DOHH2 (cell line): ENCODE results near the gene DENND6A.
"Not testable (repeated sequence)": the region's sequence is repeated elsewhere in the genome, so short reads cannot be mapped to it uniquely, and the experiment has no call there.

Experiments used
- H3F3A ChIP-seq: fragments of 200-600 bp; sonication (generic), shearing (Covaris generic); 2 replicates; pipeline ENCODE4 v1.6.0; 2016; ENCODE audit warnings: antibody characterized with exemption, mild to moderate bottlenecking; ENCODE audit not compliant: control insufficient read depth, insufficient read depth
- H3K27ac ChIP-seq: fragments of 200-600 bp; sonication (generic); 2 replicates; pipeline ENCODE4 v1.5.1; 2014; ENCODE audit warnings: low read depth, mild to moderate bottlenecking, low read length, moderate library complexity
- H3K27me3 ChIP-seq: fragments of 200-600 bp; sonication (generic); 2 replicates; pipeline ENCODE4 v1.6.1; 2014; ENCODE audit warnings: mild to moderate bottlenecking, low read length, mixed read lengths; ENCODE audit not compliant: control insufficient read depth
- H3K36me3 ChIP-seq: fragments of 200-600 bp; sonication (generic); 2 replicates; pipeline ENCODE4 v1.6.1; 2014; ENCODE audit warnings: mild to moderate bottlenecking, low read length, moderate library complexity, mixed read lengths; ENCODE audit not compliant: control insufficient read depth
- H3K4me1 ChIP-seq: fragments of 200-600 bp; sonication (generic); 2 replicates; pipeline ENCODE4 v1.6.1; 2014; ENCODE audit warnings: mild to moderate bottlenecking, low read length, mixed read lengths; ENCODE audit not compliant: control insufficient read depth
- H3K4me2 ChIP-seq: fragments of 200-600 bp; sonication (generic); 2 replicates; pipeline ENCODE4 v1.6.0; 2014; ENCODE audit warnings: mild to moderate bottlenecking, low read length, moderate library complexity
- H3K4me3 ChIP-seq: fragments of 200-600 bp; sonication (generic); 2 replicates; pipeline ENCODE4 v1.5.1; 2014; ENCODE audit warnings: mild to moderate bottlenecking, low read length, mixed read lengths
- H3K79me2 ChIP-seq: fragments of 200-600 bp; sonication (generic); 2 replicates; pipeline ENCODE4 v1.6.1; 2014; ENCODE audit warnings: mild to moderate bottlenecking, low read length, mixed read lengths; ENCODE audit not compliant: control insufficient read depth
- H3K9me2 ChIP-seq: fragments of 200-600 bp; sonication (generic); replicated peaks from 2 replicates; pipeline ENCODE4 v1.6.1; 2014; ENCODE audit warnings: mild to moderate bottlenecking, low read length, mixed read lengths; ENCODE audit not compliant: control insufficient read depth
- H3K9me3 ChIP-seq: fragments of 200-600 bp; sonication (generic); 2 replicates; pipeline ENCODE4 v1.6.1; 2014; ENCODE audit warnings: antibody characterized with exemption, low read length, mixed read lengths; ENCODE audit not compliant: control insufficient read depth, insufficient read depth
- H4K20me1 ChIP-seq: fragments of 200-600 bp; sonication (generic); 2 replicates; pipeline ENCODE4 v1.6.0; 2014; ENCODE audit warnings: low read depth, mild to moderate bottlenecking, antibody characterized with exemption, low read length, moderate library complexity; ENCODE audit not compliant: control insufficient read depth, insufficient read depth
- EZH2phosphoT487 ChIP-seq: fragments of 200-600 bp; sonication (generic); IDR thresholded peaks from 2 replicates; pipeline ENCODE4 v1.6.1; 2017; ENCODE audit warnings: borderline replicate concordance, mild to moderate bottlenecking, antibody characterized with exemption, low read length, moderate library complexity, mixed read lengths
- TF ChIP-seq, protein P1 (sequence below): fragments of 200-600 bp; sonication (generic); IDR thresholded peaks from one replicate; pipeline ENCODE4 v1.5.1; 2014; ENCODE audit warnings: antibody characterized with exemption, mild to moderate bottlenecking, low read depth, low read length; ENCODE audit not compliant: poor library complexity, severe bottlenecking

The DENND6A gene

DNA sequence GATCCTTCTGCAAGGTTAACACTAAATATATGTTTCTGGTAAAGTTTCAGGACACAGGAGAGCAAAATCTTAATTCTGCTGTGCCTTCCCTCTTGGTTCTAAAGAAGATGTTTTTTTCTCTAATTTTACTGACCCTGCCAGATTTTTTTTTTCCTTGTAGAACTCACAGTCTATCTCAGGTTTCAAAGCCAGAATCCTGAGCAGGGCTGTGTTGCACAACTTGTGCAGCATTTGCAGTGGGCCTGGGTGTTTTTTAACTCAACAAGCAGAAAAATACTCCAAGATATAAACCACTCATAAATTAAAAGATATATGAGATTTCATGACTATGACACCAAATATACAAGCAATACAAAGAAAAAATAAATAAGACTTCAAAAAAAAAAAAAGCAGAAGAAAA lies 55.5 kb downstream of the DENND6A start:
- Histone ChIP-seq H3K27me3 (no peaks in the 10 kb centered on the region), H4K20me1 (no peaks in the 10 kb centered on the region), H3K9me2 (no peaks in the 10 kb centered on the region), H3K27ac (no peak overlapping the region), H3F3A (no peaks in the 10 kb centered on the region), H3K9me3 (no peaks in the 10 kb centered on the region), H3K79me2 (no peaks in the 10 kb centered on the region), H3K4me2 (no peak overlapping the region), H3K4me1 (no peaks in the 10 kb centered on the region), H3K4me3 (no peak overlapping the region), H3K36me3 (peaks cover 64% of the 10 kb centered on the region)
- TF ChIP-seq, protein P1, sequence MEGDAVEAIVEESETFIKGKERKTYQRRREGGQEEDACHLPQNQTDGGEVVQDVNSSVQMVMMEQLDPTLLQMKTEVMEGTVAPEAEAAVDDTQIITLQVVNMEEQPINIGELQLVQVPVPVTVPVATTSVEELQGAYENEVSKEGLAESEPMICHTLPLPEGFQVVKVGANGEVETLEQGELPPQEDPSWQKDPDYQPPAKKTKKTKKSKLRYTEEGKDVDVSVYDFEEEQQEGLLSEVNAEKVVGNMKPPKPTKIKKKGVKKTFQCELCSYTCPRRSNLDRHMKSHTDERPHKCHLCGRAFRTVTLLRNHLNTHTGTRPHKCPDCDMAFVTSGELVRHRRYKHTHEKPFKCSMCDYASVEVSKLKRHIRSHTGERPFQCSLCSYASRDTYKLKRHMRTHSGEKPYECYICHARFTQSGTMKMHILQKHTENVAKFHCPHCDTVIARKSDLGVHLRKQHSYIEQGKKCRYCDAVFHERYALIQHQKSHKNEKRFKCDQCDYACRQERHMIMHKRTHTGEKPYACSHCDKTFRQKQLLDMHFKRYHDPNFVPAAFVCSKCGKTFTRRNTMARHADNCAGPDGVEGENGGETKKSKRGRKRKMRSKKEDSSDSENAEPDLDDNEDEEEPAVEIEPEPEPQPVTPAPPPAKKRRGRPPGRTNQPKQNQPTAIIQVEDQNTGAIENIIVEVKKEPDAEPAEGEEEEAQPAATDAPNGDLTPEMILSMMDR: no peak
- TF ChIP-seq EZH2phosphoT487: no peak

DNA sequence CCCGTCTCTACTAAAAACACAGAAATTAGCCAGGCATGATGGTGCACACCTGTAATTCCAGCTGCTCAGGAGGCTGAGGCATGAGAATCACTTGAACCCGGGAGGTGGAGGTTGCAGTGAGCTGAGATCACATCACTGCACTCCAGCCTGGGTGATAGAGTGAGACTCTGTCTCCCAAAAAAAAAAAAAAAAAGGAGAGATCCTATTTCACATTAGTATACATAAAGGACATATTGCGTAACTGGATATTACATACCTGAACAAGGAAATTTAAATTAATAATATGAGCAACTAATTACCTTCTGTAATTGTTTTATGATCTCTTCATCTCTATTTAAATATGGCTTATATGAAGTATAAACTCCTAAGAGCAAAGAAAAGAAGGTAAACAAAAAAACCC lies 58.6 kb downstream of the DENND6A start:
- not testable (repeated sequence) for H4K20me1 ChIP-seq

DNA sequence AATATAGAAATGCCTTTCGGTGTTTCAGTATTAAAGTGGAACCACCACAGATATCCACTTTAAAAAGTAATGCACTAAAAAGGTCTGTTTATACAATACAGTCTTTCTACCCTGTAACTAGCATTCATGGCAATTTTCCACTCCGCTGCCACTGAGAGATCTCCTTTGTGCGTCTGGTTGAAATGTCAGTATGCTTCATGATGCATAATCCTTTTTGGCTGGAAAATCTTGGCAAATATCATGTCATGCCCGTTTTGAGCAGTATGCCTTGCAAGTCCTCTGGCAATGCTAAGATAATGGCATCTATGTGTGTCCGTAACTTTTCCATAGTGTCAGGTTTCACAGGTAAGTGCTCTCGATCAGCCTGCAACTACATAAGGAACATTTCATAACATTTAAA lies 64.9 kb downstream of the DENND6A start:
- H3K9me3 ChIP-seq: no peaks in the 10 kb centered on the region
- peaks cover 71% of the 10 kb centered on the region for H3K36me3 ChIP-seq
- H3F3A ChIP-seq: 0 out of 2 replicates have a peak, but pooled peaks cover 2% of the 10 kb centered on the region
- H3K4me3 ChIP-seq: no peak overlapping the region
- TF ChIP-seq, protein P1: no peak
- no peak for TF ChIP-seq EZH2phosphoT487
- H3K9me2 ChIP-seq: no peaks in the 10 kb centered on the region
- H3K4me1 ChIP-seq: no peaks in the 10 kb centered on the region
- no peaks in the 10 kb centered on the region for H3K79me2 ChIP-seq
- no peaks in the 10 kb centered on the region for H3K27me3 ChIP-seq
- H3K4me2 ChIP-seq: no peak overlapping the region
- H3K27ac ChIP-seq: no peak overlapping the region
- no peaks in the 10 kb centered on the region for H4K20me1 ChIP-seq

More for the DNA sequence above, 58.6 kb downstream of the DENND6A start:
- H3K79me2 ChIP-seq, H3K9me2 ChIP-seq, H3F3A ChIP-seq, H3K9me3 ChIP-seq, H3K27ac ChIP-seq, H3K27me3 ChIP-seq, H3K4me1 ChIP-seq, H3K4me2 ChIP-seq, H3K4me3 ChIP-seq: not testable (repeated sequence)
- H3K36me3 ChIP-seq: peaks cover 67% of the 10 kb centered on the region

- Histone ChIP-seq H3K4me3 (no peak overlapping the region), H3F3A (0 out of 2 replicates have a peak, but pooled peaks cover 4% of the 10 kb centered on the region), H3K4me2 (no peak overlapping the region), H3K9me3 (no peaks in the 10 kb centered on the region), H3K27ac (no peak overlapping the region), H3K79me2 (no peaks in the 10 kb centered on the region), H3K4me1 (no peaks in the 10 kb centered on the region), H4K20me1 (no peaks in the 10 kb centered on the region), H3K27me3 (no peaks in the 10 kb centered on the region), H3K9me2 (no peaks in the 10 kb centered on the region), H3K36me3 (peaks cover 48% of the 10 kb centered on the region)
- TF ChIP-seq, protein P1: no peak
- TF ChIP-seq EZH2phosphoT487: no peak
Observed at GRCh38 chr3:57624801-57625200, 68.1 kb downstream of the DENND6A start.
